HEK293 (cell line): ENCODE data around the gene PIM2.

ENCODE experiments used
- CTCF ChIA-PET: fragments of 350-600 bp; formaldehyde crosslinking; extraction: SDS; loops from one replicate; lab custom pipeline; 2021; ENCODE audit warnings: antibody characterized with exemption; lab: Yijun Ruan, JAX
- POLR2A ChIA-PET: fragments of 300-600 bp; formaldehyde crosslinking; extraction: SDS; loops from one replicate; lab custom pipeline; 2020; ENCODE audit warnings: antibody characterized with exemption, inconsistent platforms; lab: Yijun Ruan, JAX
- H3K27ac ChIP-seq: fragments of 200-500 bp; sonication (Bioruptor generic); 2 replicates; pipeline ENCODE4 v1.5.1; 2014; ENCODE audit warnings: low read depth, low read length, control low read depth, inconsistent platforms; ENCODE audit errors: extremely low read depth
- H3K36me3 ChIP-seq, 2 experiments: fragments of 200-500 bp in 1 of 2; sonication (Bioruptor generic) in 1 of 2; 1 replicate in 1 of 2; 2 replicates in 1 of 2; pipeline ENCODE4 v1.5.1; 2014 to 2017; ENCODE audit warnings: inconsistent platforms in 2 of 2, low read length in 2 of 2; ENCODE audit not compliant: control insufficient read depth in 2 of 2, insufficient read depth in 1 of 2
- H3K4me1 ChIP-seq: fragments of 200-500 bp; sonication (Bioruptor generic); 2 replicates; pipeline ENCODE4 v1.5.1; 2014; ENCODE audit warnings: mild to moderate bottlenecking, low read length, inconsistent platforms; ENCODE audit not compliant: control insufficient read depth, insufficient read depth
- H3K4me3 ChIP-seq: 2 replicates; pipeline ENCODE4 v1.5.1; 2011; ENCODE audit warnings: low read depth, mild to moderate bottlenecking, control low read depth, low read length, moderate library complexity
- H3K9me3 ChIP-seq: fragments of 200-500 bp; sonication (Bioruptor generic); 2 replicates; pipeline ENCODE4 v1.5.1; 2014; ENCODE audit warnings: low read depth, low read length, inconsistent platforms; ENCODE audit not compliant: control insufficient read depth, insufficient read depth
- FEZF1 ChIP-seq: fragments of 450-650 bp; formaldehyde crosslinking; IDR thresholded peaks from 2 replicates; pipeline ENCODE4 v1.5.1; 2016; ENCODE audit warnings: missing biosample characterization, missing genetic modification characterization
- GFI1B ChIP-seq: fragments of 450-650 bp; formaldehyde crosslinking; IDR thresholded peaks from 2 replicates; pipeline ENCODE4 v1.5.1; 2016; ENCODE audit warnings: missing biosample characterization, missing genetic modification characterization
- GLIS2 ChIP-seq: fragments of 450-650 bp; formaldehyde crosslinking; IDR thresholded peaks from 2 replicates; pipeline ENCODE4 v1.5.1; 2016; ENCODE audit warnings: missing biosample characterization, missing genetic modification characterization
- HOXA7 ChIP-seq: sonication (generic); formaldehyde crosslinking; IDR thresholded peaks from 2 replicates; pipeline ENCODE4 v1.8.1; 2022; ENCODE audit warnings: missing genetic modification reagents, borderline replicate concordance
- INSM2 ChIP-seq: fragments of 450-650 bp; formaldehyde crosslinking; IDR thresholded peaks from 2 replicates; pipeline ENCODE4 v1.5.1; 2016; ENCODE audit warnings: missing biosample characterization, missing genetic modification characterization
- KLF1 ChIP-seq: fragments of 450-650 bp; formaldehyde crosslinking; IDR thresholded peaks from 2 replicates; pipeline ENCODE4 v1.5.1; 2016; ENCODE audit warnings: missing biosample characterization, missing genetic modification characterization
- MEIS1 ChIP-seq: sonication (generic); formaldehyde crosslinking; IDR thresholded peaks from 2 replicates; pipeline ENCODE4 v1.8.1; 2022; ENCODE audit warnings: missing genetic modification reagents, mild to moderate bottlenecking, borderline replicate concordance
- OVOL3 ChIP-seq: fragments of 450-650 bp; formaldehyde crosslinking; IDR thresholded peaks from 2 replicates; pipeline ENCODE4 v1.5.1; 2016; ENCODE audit warnings: missing biosample characterization, missing genetic modification characterization
- ZNF157 ChIP-seq: fragments of 450-650 bp; formaldehyde crosslinking; IDR thresholded peaks from 2 replicates; pipeline ENCODE4 v1.5.1; 2016; ENCODE audit warnings: missing biosample characterization, missing genetic modification characterization
- ZNF169 ChIP-seq: fragments of 450-650 bp; formaldehyde crosslinking; IDR thresholded peaks from 2 replicates; pipeline ENCODE4 v1.5.1; 2016; ENCODE audit warnings: missing biosample characterization, missing genetic modification characterization
- ZNF184 ChIP-seq: fragments of 450-650 bp; IDR thresholded peaks from 2 replicates; pipeline ENCODE4 v1.5.1; 2018; ENCODE audit warnings: missing biosample characterization, mild to moderate bottlenecking, missing genetic modification characterization
- ZNF221 ChIP-seq: fragments of 450-650 bp; formaldehyde crosslinking; IDR thresholded peaks from 2 replicates; pipeline ENCODE4 v1.5.1; 2017; ENCODE audit warnings: missing biosample characterization, missing genetic modification characterization, borderline replicate concordance
- ZNF248 ChIP-seq: fragments of 450-650 bp; formaldehyde crosslinking; IDR thresholded peaks from 2 replicates; pipeline ENCODE4 v1.5.1; 2017; ENCODE audit warnings: missing biosample characterization, missing genetic modification characterization
- ZNF280C ChIP-seq: fragments of 450-650 bp; formaldehyde crosslinking; IDR thresholded peaks from 2 replicates; pipeline ENCODE4 v1.5.1; 2016; ENCODE audit warnings: missing biosample characterization, missing genetic modification characterization
- ZNF341 ChIP-seq: fragments of 450-650 bp; formaldehyde crosslinking; IDR thresholded peaks from 2 replicates; pipeline ENCODE4; 2016; ENCODE audit warnings: low read depth, missing biosample characterization, missing genetic modification characterization
- ZNF510 ChIP-seq: fragments of 450-650 bp; formaldehyde crosslinking; IDR thresholded peaks from 2 replicates; pipeline ENCODE4 v1.5.1; 2018; ENCODE audit warnings: mild to moderate bottlenecking, missing genetic modification characterization, missing biosample characterization; ENCODE audit not compliant: insufficient replicate concordance
- ZNF600 ChIP-seq: fragments of 450-650 bp; formaldehyde crosslinking; IDR thresholded peaks from 2 replicates; pipeline ENCODE4 v1.5.1; 2016; ENCODE audit warnings: missing biosample characterization, missing genetic modification characterization
- ZNF768 ChIP-seq: fragments of 450-650 bp; formaldehyde crosslinking; IDR thresholded peaks from 2 replicates; pipeline ENCODE4 v1.5.1; 2018; ENCODE audit warnings: missing biosample characterization, mild to moderate bottlenecking, missing genetic modification characterization
- ZNF785 ChIP-seq: fragments of 450-650 bp; formaldehyde crosslinking; IDR thresholded peaks from 2 replicates; pipeline ENCODE4 v1.5.1; 2016; ENCODE audit warnings: missing biosample characterization, missing genetic modification characterization
- ZNF843 ChIP-seq: fragments of 450-650 bp; formaldehyde crosslinking; IDR thresholded peaks from 2 replicates; pipeline ENCODE4 v1.5.1; 2016; ENCODE audit warnings: missing biosample characterization, missing genetic modification characterization
- ZSCAN23 ChIP-seq: fragments of 450-650 bp; formaldehyde crosslinking; IDR thresholded peaks from 2 replicates; pipeline ENCODE4 v1.5.1; 2016; ENCODE audit warnings: missing biosample characterization, missing genetic modification characterization

PIM2 gene

GRCh38 chrX:48894891-48895290 lies 23.9 kb downstream of the PIM2 start:
- POLR2A ChIA-PET, result no interaction called here
- Histone ChIP-seq H3K4me3 (no peak overlapping the region), H3K4me1 (no peaks in the 10 kb centered on the region), H3K36me3 (peaks cover 13 to 38% of the 10 kb centered on the region in 2 experiments), H3K27ac (no peak overlapping the region), H3K9me3 (no peaks in the 10 kb centered on the region)
- CTCF ChIA-PET, result no interaction called here
- TF ChIP-seq ZNF184 (tag by site-specific recombination), result no peak
- no peak for TF ChIP-seq ZNF221
- TF ChIP-seq ZNF510 (tag by site-specific recombination), result no peak
- no peak for TF ChIP-seq ZSCAN23 (tag by site-specific recombination)
- no peak for TF ChIP-seq ZNF169 (tag by site-specific recombination)
- TF ChIP-seq GLIS2 (tag by site-specific recombination), result no peak
- TF ChIP-seq ZNF600 (tag by site-specific recombination), result no peak
- TF ChIP-seq, all 188 proteins: peak for 0

- TF ChIP-seq ZNF341 (tag by site-specific recombination) (no peak), KLF1 (tag by site-specific recombination) (no peak), ZNF785 (tag by site-specific recombination) (no peak), MEIS1 (no peak), FEZF1 (tag by site-specific recombination) (no peak), ZNF843 (no peak), OVOL3 (tag by site-specific recombination) (no peak), HOXA7 (CRISPR knock-in tag) (no peak), ZSCAN23 (tag by site-specific recombination) (no peak), ZNF768 (no peak), ZNF280C (no peak), ZNF157 (tag by site-specific recombination) (no peak), INSM2 (no peak), GFI1B (tag by site-specific recombination) (no peak), ZNF248 (tag by site-specific recombination) (no peak)
- Histone ChIP-seq H3K27ac (no peak overlapping the region), H3K36me3 (peaks cover 6 to 29% of the 10 kb centered on the region in 2 experiments), H3K9me3 (no peaks in the 10 kb centered on the region), H3K4me3 (no peak overlapping the region), H3K4me1 (no peaks in the 10 kb centered on the region)
- CTCF ChIA-PET, result interaction anchor here (0.5 to 0.6 kb wide), 3 partner anchors 92 to 1448 kb away, joined by 3 to 6 read pairs (median 6); partner anchors contain the start of gene HDAC6
- POLR2A ChIA-PET, result no interaction called here
Measured at GRCh38 chrX:48893556-48894348, 25.1 kb downstream of the PIM2 start.
